HG03354 (cell line): ENCODE data around the gene FNBP1L.

ENCODE experiments used
- ATAC-seq: cut with Tn5 transposase; IDR thresholded peaks from one replicate; pipeline ENCODE4 v1.9.1; 2021; ENCODE audit warnings: mild to moderate bottlenecking; ENCODE audit not compliant: unreplicated experiment, poor library complexity, severe bottlenecking

FNBP1L gene

GRCh38 chr1:93447481-93448291 lies at the start of gene FNBP1L:
Gene FNBP1L, plus strand, starts transcription at chr1:93448118. Its CDS starts 164 bp downstream, at chr1:93448282.
- no peak for ATAC-seq

GRCh38 chr1:93399781-93400180 lies 48.1 kb upstream of the FNBP1L start:
- no peak for ATAC-seq

- no peak for ATAC-seq
Measured at GRCh38 chr1:93408203-93408602, 39.7 kb upstream of the FNBP1L start.

- no peak for ATAC-seq
Measured at GRCh38 chr1:93411000-93411399, 36.9 kb upstream of the FNBP1L start.

GRCh38 chr1:93414749-93415148 lies 33.2 kb upstream of the FNBP1L start:
- ATAC-seq: no peak

GRCh38 chr1:93415296-93415695 lies 32.6 kb upstream of the FNBP1L start:
- ATAC-seq: no peak

GRCh38 chr1:93416183-93416582 lies 31.7 kb upstream of the FNBP1L start:
- ATAC-seq: no peak

- no peak for ATAC-seq
Measured at GRCh38 chr1:93419344-93419743, 28.6 kb upstream of the FNBP1L start.

GRCh38 chr1:93420400-93420799 lies 27.5 kb upstream of the FNBP1L start:
- no peak for ATAC-seq

- ATAC-seq: no peak
Measured at GRCh38 chr1:93426181-93426580, 21.7 kb upstream of the FNBP1L start.

GRCh38 chr1:93427656-93428055 lies 20.3 kb upstream of the FNBP1L start:
- no peak for ATAC-seq

GRCh38 chr1:93433407-93433961 lies 14.4 kb upstream of the FNBP1L start:
- ATAC-seq: no peak

GRCh38 chr1:93434088-93434487 lies 13.8 kb upstream of the FNBP1L start:
- ATAC-seq: no peak

- ATAC-seq: no peak
Measured at GRCh38 chr1:93434987-93435386, 12.9 kb upstream of the FNBP1L start.

GRCh38 chr1:93435443-93435842 lies 12.5 kb upstream of the FNBP1L start:
- no peak for ATAC-seq

GRCh38 chr1:93436496-93436895 lies 11.4 kb upstream of the FNBP1L start:
- no peak for ATAC-seq

- ATAC-seq: no peak
Measured at GRCh38 chr1:93437976-93438605, 9.8 kb upstream of the FNBP1L start.

GRCh38 chr1:93438716-93439115 lies 9.2 kb upstream of the FNBP1L start:
- no peak for ATAC-seq

- ATAC-seq: no peak
Measured at GRCh38 chr1:93440272-93440671, 7.6 kb upstream of the FNBP1L start.

- no peak for ATAC-seq
Measured at GRCh38 chr1:93440706-93441105, 7.2 kb upstream of the FNBP1L start.

GRCh38 chr1:93441589-93441988 lies 6.3 kb upstream of the FNBP1L start:
- ATAC-seq: no peak
